ENCODE measurements around the gene HES2. TPM values are rescaled to one million over a fixed set of nuclear protein-coding genes. Genes with fewer than 3 reads are reported as not detected.

The HES2 gene
- total and polyA plus RNA-seq, 4 donors = 0.10 TPM; not detected in 3

GRCh38 chr1:6412896-6413295, 6.8 kb downstream of the HES2 start:
- Histone ChIP-seq H3K4me3 (ENCODE audit: low read depth in 1 of 3, low read length in 3 of 3) (no peak overlapping the region), H3K27ac (ENCODE audit: low read depth in 1 of 2, low read length in 2 of 2) (no peak overlapping the region), H3K9me3 (ENCODE audit: control insufficient read depth in 4 of 4, low read length in 3 of 4) (no peaks in the 10 kb centered on the region), H3K4me1 (ENCODE audit: control insufficient read depth in 4 of 4, insufficient read depth in 4 of 4, low read length in 3 of 4) (peaks cover 2 to 12% (median 10%) of the 10 kb centered on the region in 4 donors), H3K27me3 (ENCODE audit: control insufficient read depth in 4 of 4, insufficient read depth in 4 of 4, low read length in 3 of 4) (no peaks in the 10 kb centered on the region), H3K36me3 (ENCODE audit: control insufficient read depth in 4 of 4, insufficient read depth in 3 of 4, low read depth in 1 of 4, low read length in 3 of 4) (no peaks in the 10 kb centered on the region), H3K9ac (ENCODE audit: low read depth in 1 of 2, low read length in 2 of 2) (no peak overlapping the region)
- WGBS = 42% methylated on average over 6 of the region's 6 CpGs
- no peak for TF ChIP-seq HNF4G (IDR thresholded peaks at IDR 0.05)
- no peak for TF ChIP-seq TAF1 (conservative IDR thresholded peaks at IDR 0.05)
- no peak for DNase-seq (ENCODE audit: low spot score)

DNA sequence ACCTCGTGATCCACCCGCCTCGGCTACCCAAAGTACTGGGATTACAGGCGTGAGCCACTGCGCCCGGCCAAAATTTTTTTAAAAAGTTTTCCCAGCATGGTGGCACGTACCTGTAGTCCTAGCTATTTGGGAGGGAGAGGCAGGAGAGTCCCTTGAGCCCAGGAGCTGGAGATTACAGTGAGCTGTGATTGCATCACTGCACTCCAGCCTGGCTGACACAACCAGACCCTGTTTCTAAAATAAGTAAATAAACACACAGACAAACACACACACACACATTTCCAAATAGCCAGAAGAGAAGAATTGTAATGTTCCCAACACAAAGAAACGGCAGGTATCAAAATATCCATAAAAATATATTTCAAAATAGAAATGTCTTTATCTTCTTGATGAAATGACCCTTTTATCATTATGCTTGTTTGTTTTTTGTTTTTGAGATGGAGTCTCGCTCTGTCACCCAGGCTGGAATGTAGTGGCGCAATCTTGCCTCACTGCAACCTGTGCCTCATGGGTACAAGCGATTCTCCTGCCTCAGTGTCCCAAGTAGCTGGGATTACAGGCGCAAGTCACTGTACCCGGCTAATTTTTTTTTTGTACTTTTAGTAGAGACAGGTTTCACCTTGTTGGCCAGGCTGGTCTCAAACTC, 9.3 kb downstream of the HES2 start:
- peak; percentile 13 to 39 for TF ChIP-seq HNF4A (conservative IDR thresholded peaks at IDR 0.05)
- TF ChIP-seq, protein P1, sequence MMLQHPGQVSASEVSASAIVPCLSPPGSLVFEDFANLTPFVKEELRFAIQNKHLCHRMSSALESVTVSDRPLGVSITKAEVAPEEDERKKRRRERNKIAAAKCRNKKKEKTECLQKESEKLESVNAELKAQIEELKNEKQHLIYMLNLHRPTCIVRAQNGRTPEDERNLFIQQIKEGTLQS (IDR thresholded peaks at IDR 0.05) = peak; percentile 86
- TF ChIP-seq RXRA (IDR thresholded peaks at IDR 0.05) = peak in 1 of 2 donors; percentile 28
- TF ChIP-seq RAD21 (IDR thresholded peaks at IDR 0.05) = peak in 1 of 2 donors; percentile 29
- TF ChIP-seq SP1 (IDR thresholded peaks at IDR 0.05) = peak; percentile 48
- TF ChIP-seq, protein P2, sequence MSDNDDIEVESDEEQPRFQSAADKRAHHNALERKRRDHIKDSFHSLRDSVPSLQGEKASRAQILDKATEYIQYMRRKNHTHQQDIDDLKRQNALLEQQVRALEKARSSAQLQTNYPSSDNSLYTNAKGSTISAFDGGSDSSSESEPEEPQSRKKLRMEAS (IDR thresholded peaks at IDR 0.05) = no peak
- TF ChIP-seq JUND (IDR thresholded peaks at IDR 0.05) = peak in 1 of 2 donors; percentile 14
- TF ChIP-seq CTCF (IDR thresholded peaks at IDR 0.05; ENCODE audit: low read depth, low read length, missing input control) = no peak
- TF ChIP-seq, protein P3, sequence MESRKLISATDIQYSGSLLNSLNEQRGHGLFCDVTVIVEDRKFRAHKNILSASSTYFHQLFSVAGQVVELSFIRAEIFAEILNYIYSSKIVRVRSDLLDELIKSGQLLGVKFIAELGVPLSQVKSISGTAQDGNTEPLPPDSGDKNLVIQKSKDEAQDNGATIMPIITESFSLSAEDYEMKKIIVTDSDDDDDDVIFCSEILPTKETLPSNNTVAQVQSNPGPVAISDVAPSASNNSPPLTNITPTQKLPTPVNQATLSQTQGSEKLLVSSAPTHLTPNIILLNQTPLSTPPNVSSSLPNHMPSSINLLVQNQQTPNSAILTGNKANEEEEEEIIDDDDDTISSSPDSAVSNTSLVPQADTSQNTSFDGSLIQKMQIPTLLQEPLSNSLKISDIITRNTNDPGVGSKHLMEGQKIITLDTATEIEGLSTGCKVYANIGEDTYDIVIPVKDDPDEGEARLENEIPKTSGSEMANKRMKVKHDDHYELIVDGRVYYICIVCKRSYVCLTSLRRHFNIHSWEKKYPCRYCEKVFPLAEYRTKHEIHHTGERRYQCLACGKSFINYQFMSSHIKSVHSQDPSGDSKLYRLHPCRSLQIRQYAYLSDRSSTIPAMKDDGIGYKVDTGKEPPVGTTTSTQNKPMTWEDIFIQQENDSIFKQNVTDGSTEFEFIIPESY (IDR thresholded peaks at IDR 0.05) = no peak
- H3K36me3 ChIP-seq (ENCODE audit: control insufficient read depth in 4 of 4, insufficient read depth in 3 of 4, low read depth in 1 of 4, low read length in 3 of 4) = no peaks in the 10 kb centered on the region
- WGBS = 67% methylated on average over 13 of the region's 13 CpGs
- H3K9ac ChIP-seq (ENCODE audit: low read depth in 1 of 2, low read length in 2 of 2) = no peak overlapping the region
- no peak overlapping the region for H3K27ac ChIP-seq (ENCODE audit: low read depth in 1 of 2, low read length in 2 of 2)
- H3K4me3 ChIP-seq (ENCODE audit: low read depth in 1 of 3, low read length in 3 of 3) = no peak overlapping the region
- no peak for DNase-seq (ENCODE audit: low spot score)
- H3K27me3 ChIP-seq (ENCODE audit: control insufficient read depth in 4 of 4, insufficient read depth in 4 of 4, low read length in 3 of 4) = peaks cover 0 to 3% (median 0%) of the 10 kb centered on the region in 4 donors
- no peaks in the 10 kb centered on the region for H3K9me3 ChIP-seq (ENCODE audit: control insufficient read depth in 4 of 4, low read length in 3 of 4)
- peaks cover 2 to 11% (median 9%) of the 10 kb centered on the region in 4 donors for H3K4me1 ChIP-seq (ENCODE audit: control insufficient read depth in 4 of 4, insufficient read depth in 4 of 4, low read length in 3 of 4)

DNA sequence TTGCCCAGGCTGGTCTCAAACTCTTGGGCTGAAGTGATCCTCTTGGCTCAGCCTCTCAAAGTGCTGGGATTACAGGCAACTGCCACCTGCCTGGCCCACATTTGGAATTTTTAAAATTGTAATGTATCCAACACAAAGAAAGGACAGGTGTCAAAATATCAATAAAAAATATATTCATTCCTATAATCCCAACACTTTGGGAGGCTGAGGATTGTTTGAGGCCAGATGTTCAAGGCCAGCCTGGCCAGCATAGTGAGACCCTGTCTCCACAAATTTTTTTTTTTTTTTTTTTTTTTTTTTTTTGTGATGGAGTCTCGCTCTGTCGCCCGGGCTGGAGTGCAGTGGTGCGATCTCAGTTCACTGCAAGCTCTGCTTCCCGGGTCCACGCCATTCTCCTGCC, 10.0 kb downstream of the HES2 start:
- Histone ChIP-seq H3K4me1 (ENCODE audit: control insufficient read depth in 4 of 4, insufficient read depth in 4 of 4, low read length in 3 of 4) (peaks cover 1 to 11% (median 9%) of the 10 kb centered on the region in 4 donors), H3K9ac (ENCODE audit: low read depth in 1 of 2, low read length in 2 of 2) (no peak overlapping the region), H3K27me3 (ENCODE audit: control insufficient read depth in 4 of 4, insufficient read depth in 4 of 4, low read length in 3 of 4) (peaks cover 0 to 4% (median 0%) of the 10 kb centered on the region in 4 donors), H3K9me3 (ENCODE audit: control insufficient read depth in 4 of 4, low read length in 3 of 4) (no peaks in the 10 kb centered on the region), H3K27ac (ENCODE audit: low read depth in 1 of 2, low read length in 2 of 2) (no peak overlapping the region), H3K4me3 (ENCODE audit: low read depth in 1 of 3, low read length in 3 of 3) (no peak overlapping the region), H3K36me3 (ENCODE audit: control insufficient read depth in 4 of 4, insufficient read depth in 3 of 4, low read depth in 1 of 4, low read length in 3 of 4) (no peaks in the 10 kb centered on the region)
- 93% methylated on average over 6 of the region's 6 CpGs for WGBS
- no peak for DNase-seq (ENCODE audit: low spot score)
- no peak for TF ChIP-seq JUND (IDR thresholded peaks at IDR 0.05)
- TF ChIP-seq RAD21 (IDR thresholded peaks at IDR 0.05) = no peak
- TF ChIP-seq HNF4G (IDR thresholded peaks at IDR 0.05) = no peak
- TF ChIP-seq SP1 (IDR thresholded peaks at IDR 0.05) = no peak
- TF ChIP-seq, protein P1 (IDR thresholded peaks at IDR 0.05) = no peak
- TF ChIP-seq CTCF (IDR thresholded peaks at IDR 0.05; ENCODE audit: low read depth, low read length, missing input control) = no peak
- TF ChIP-seq GABPA (IDR thresholded peaks at IDR 0.05 in 1 of 2, conservative IDR thresholded peaks at IDR 0.05 in 1 of 2) = no peak
- TF ChIP-seq YY1 (IDR thresholded peaks at IDR 0.05) = no peak
- no peak for TF ChIP-seq TAF1 (conservative IDR thresholded peaks at IDR 0.05)
- TF ChIP-seq, protein P3 (IDR thresholded peaks at IDR 0.05) = no peak
- TF ChIP-seq HNF4A (conservative IDR thresholded peaks at IDR 0.05) = no peak
- TF ChIP-seq, protein P2 (IDR thresholded peaks at IDR 0.05) = no peak

Measured in liver (tissue), 9 donors.